Measurements from ENCODE around the gene OR10H3. TPM values are rescaled to one million over a fixed set of nuclear protein-coding genes. Genes with fewer than 3 reads are reported as not detected.

The OR10H3 gene
- not detected in 2 replicates for total RNA-seq

DNA sequence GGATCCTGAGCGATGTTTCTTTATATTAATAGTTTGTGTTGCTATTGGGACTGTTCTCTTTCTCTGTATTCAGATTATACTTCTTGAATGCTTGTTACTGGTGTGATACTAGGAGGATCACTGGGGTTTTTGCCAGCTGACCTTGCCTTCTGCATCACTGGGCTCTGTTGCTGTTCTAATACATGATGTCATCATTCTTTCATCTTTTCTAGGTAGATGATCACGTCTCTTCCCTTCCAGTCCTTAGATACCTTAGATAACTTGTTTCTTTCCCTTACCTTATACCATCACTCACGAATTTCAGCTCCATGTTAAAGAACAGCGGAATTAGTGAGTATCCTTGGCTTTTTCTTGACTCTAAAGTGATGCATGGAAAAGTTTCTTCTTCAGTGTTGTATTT, at the start of gene OR10H3:
Gene OR10H3 (plus strand): TSS at position 264 of the 400 bp plus-strand sequence. CDS start 3,408 bp downstream, outside the sequence.

GRCh38 chr19:15727724-15728123, 10.1 kb upstream of the OR10H3 start, which contains the start of gene OR10H2:
Gene OR10H2, plus strand, starts transcription at chr19:15728024. Its CDS starts 20 bp downstream, at chr19:15728044.

GRCh38 chr19:15787611-15788155, 49.9 kb downstream of the OR10H3 start, which contains the start of gene OR10H5:
Gene OR10H5, plus strand, starts transcription at chr19:15787661. Its CDS starts 6,388 bp downstream, at chr19:15794049.

Other genes starting within 250 kb of the OR10H3 start
- not detected in 2 replicates for gene CYP4F22, start 229.5 kb upstream of the OR10H3 start, total RNA-seq
- gene CYP4F8, start 122.8 kb upstream of the OR10H3 start, total RNA-seq: under 0.01 TPM in 1 of 2 replicates, not detected in the other
- gene CYP4F3, start 97.1 kb upstream of the OR10H3 start, total RNA-seq: not detected in 2 replicates
- not detected in 2 replicates for gene CYP4F12, start 64.9 kb upstream of the OR10H3 start, total RNA-seq
- gene OR10H2, start 10.0 kb upstream of the OR10H3 start, total RNA-seq: not detected in 2 replicates
- gene OR10H5, start 49.7 kb downstream of the OR10H3 start, total RNA-seq: not detected in 2 replicates
- not detected in 2 replicates for gene OR10H1, start 77.7 kb downstream of the OR10H3 start, total RNA-seq
- gene CYP4F2, start 160.1 kb downstream of the OR10H3 start, total RNA-seq: not detected in 2 replicates
- not detected in 2 replicates for gene CYP4F11, start 196.5 kb downstream of the OR10H3 start, total RNA-seq
- gene OR10H4, start 211.0 kb downstream of the OR10H3 start, total RNA-seq: not detected in 2 replicates

Data from uterine smooth muscle cell (primary cell).